HEK293 (cell line): ENCODE measurements around the gene C5orf34.

Experiments used
- MEIS1 ChIP-seq: sonication (generic); formaldehyde crosslinking; IDR thresholded peaks from 2 replicates; pipeline ENCODE4 v1.8.1; 2022; ENCODE audit warnings: missing genetic modification reagents, mild to moderate bottlenecking, borderline replicate concordance
- MZF1 ChIP-seq: fragments of 450-650 bp; formaldehyde crosslinking; IDR thresholded peaks from 2 replicates; pipeline ENCODE4 v1.5.1; 2017; ENCODE audit warnings: missing biosample characterization, missing genetic modification characterization, borderline replicate concordance
- OSR2 ChIP-seq: fragments of 450-650 bp; formaldehyde crosslinking; IDR thresholded peaks from 2 replicates; pipeline ENCODE4 v1.5.1; 2016; ENCODE audit warnings: missing biosample characterization, missing genetic modification characterization
- REPIN1 ChIP-seq: fragments of 450-650 bp; formaldehyde crosslinking; IDR thresholded peaks from 2 replicates; pipeline ENCODE4 v1.5.1; 2017; ENCODE audit warnings: missing biosample characterization, missing genetic modification characterization, low read depth
- SP2 ChIP-seq: fragments of 450-650 bp; formaldehyde crosslinking; IDR thresholded peaks from 2 replicates; pipeline ENCODE4 v1.5.1; 2016; ENCODE audit warnings: missing biosample characterization, missing genetic modification characterization
- SP3 ChIP-seq: fragments of 450-650 bp; formaldehyde crosslinking; IDR thresholded peaks from 2 replicates; pipeline ENCODE4 v1.5.1; 2016; ENCODE audit warnings: missing biosample characterization, missing genetic modification characterization
- SP7 ChIP-seq: fragments of 450-650 bp; formaldehyde crosslinking; IDR thresholded peaks from 2 replicates; pipeline ENCODE4 v1.5.1; 2016; ENCODE audit warnings: missing biosample characterization, missing genetic modification characterization
- YY2 ChIP-seq: fragments of 450-650 bp; formaldehyde crosslinking; IDR thresholded peaks from 2 replicates; pipeline ENCODE4 v1.5.1; 2016; ENCODE audit warnings: missing biosample characterization, missing genetic modification characterization
- ZBTB17 ChIP-seq: fragments of 450-650 bp; formaldehyde crosslinking; IDR thresholded peaks from 2 replicates; pipeline ENCODE4 v1.5.1; 2016; ENCODE audit warnings: missing biosample characterization, missing genetic modification characterization
- ZBTB48 ChIP-seq: fragments of 450-650 bp; formaldehyde crosslinking; IDR thresholded peaks from 2 replicates; pipeline ENCODE4 v1.5.1; 2016; ENCODE audit warnings: missing biosample characterization, missing genetic modification characterization
- ZEB2 ChIP-seq: fragments of 450-650 bp; formaldehyde crosslinking; IDR thresholded peaks from 2 replicates; pipeline ENCODE4 v1.5.1; 2016; ENCODE audit warnings: missing biosample characterization, missing genetic modification characterization
- ZNF10 ChIP-seq: fragments of 450-650 bp; formaldehyde crosslinking; IDR thresholded peaks from 2 replicates; pipeline ENCODE4 v1.5.1; 2017; ENCODE audit warnings: missing biosample characterization, missing genetic modification characterization
- ZNF146 ChIP-seq: fragments of 450-650 bp; formaldehyde crosslinking; IDR thresholded peaks from 2 replicates; pipeline ENCODE4 v1.5.1; 2016; ENCODE audit warnings: missing biosample characterization, missing genetic modification characterization
- ZNF19 ChIP-seq: fragments of 450-650 bp; formaldehyde crosslinking; IDR thresholded peaks from 2 replicates; pipeline ENCODE4; 2016; ENCODE audit warnings: missing biosample characterization, missing genetic modification characterization, low read depth
- ZNF2 ChIP-seq: fragments of 450-650 bp; formaldehyde crosslinking; IDR thresholded peaks from 2 replicates; pipeline ENCODE4 v1.5.1; 2016; ENCODE audit warnings: missing biosample characterization, missing genetic modification characterization
- ZNF266 ChIP-seq: fragments of 450-650 bp; formaldehyde crosslinking; IDR thresholded peaks from 2 replicates; pipeline ENCODE4 v1.5.1; 2016; ENCODE audit warnings: missing biosample characterization, missing genetic modification characterization, low read depth
- ZNF302 ChIP-seq: fragments of 450-650 bp; formaldehyde crosslinking; IDR thresholded peaks from 2 replicates; pipeline ENCODE4 v1.5.1; 2016; ENCODE audit warnings: missing biosample characterization, missing genetic modification characterization, low read depth
- ZNF394 ChIP-seq: fragments of 450-650 bp; formaldehyde crosslinking; IDR thresholded peaks from 2 replicates; pipeline ENCODE4 v1.5.1; 2016; ENCODE audit warnings: missing biosample characterization, missing genetic modification characterization, mild to moderate bottlenecking, moderate library complexity, borderline replicate concordance
- ZNF473 ChIP-seq: fragments of 450-650 bp; formaldehyde crosslinking; IDR thresholded peaks from 2 replicates; pipeline ENCODE4 v1.5.1; 2017; ENCODE audit warnings: missing biosample characterization, missing genetic modification characterization
- ZNF510 ChIP-seq: fragments of 450-650 bp; formaldehyde crosslinking; IDR thresholded peaks from 2 replicates; pipeline ENCODE4 v1.5.1; 2018; ENCODE audit warnings: mild to moderate bottlenecking, missing genetic modification characterization, missing biosample characterization; ENCODE audit not compliant: insufficient replicate concordance
- ZNF514 ChIP-seq: fragments of 450-650 bp; formaldehyde crosslinking; IDR thresholded peaks from 2 replicates; pipeline ENCODE4 v1.5.1; 2016; ENCODE audit warnings: missing biosample characterization, missing genetic modification characterization
- ZNF529 ChIP-seq: fragments of 450-650 bp; formaldehyde crosslinking; IDR thresholded peaks from 2 replicates; pipeline ENCODE4 v1.5.1; 2017; ENCODE audit warnings: missing genetic modification characterization, missing biosample characterization; ENCODE audit not compliant: insufficient replicate concordance
- ZNF561 ChIP-seq: fragments of 450-650 bp; IDR thresholded peaks from 2 replicates; pipeline ENCODE4 v1.5.1; 2018; ENCODE audit warnings: missing biosample characterization, missing genetic modification characterization, borderline replicate concordance
- ZNF670 ChIP-seq: fragments of 450-650 bp; formaldehyde crosslinking; IDR thresholded peaks from 2 replicates; pipeline ENCODE4 v1.5.1; 2016; ENCODE audit warnings: missing biosample characterization, missing genetic modification characterization, low read depth
- ZNF701 ChIP-seq: fragments of 450-650 bp; formaldehyde crosslinking; IDR thresholded peaks from 2 replicates; pipeline ENCODE4 v1.5.1; 2016; ENCODE audit warnings: missing biosample characterization, missing genetic modification characterization
- ZNF707 ChIP-seq: fragments of 450-650 bp; formaldehyde crosslinking; IDR thresholded peaks from 2 replicates; pipeline ENCODE4 v1.5.1; 2016; ENCODE audit warnings: missing biosample characterization, missing genetic modification characterization
- ZNF776 ChIP-seq: fragments of 450-650 bp; formaldehyde crosslinking; IDR thresholded peaks from 2 replicates; pipeline ENCODE4 v1.5.0; 2017; ENCODE audit warnings: missing biosample characterization, missing genetic modification characterization, borderline replicate concordance
- ZNF792 ChIP-seq: fragments of 450-650 bp; formaldehyde crosslinking; IDR thresholded peaks from 2 replicates; pipeline ENCODE4 v1.5.1; 2016; ENCODE audit warnings: missing biosample characterization, missing genetic modification characterization
- TF ChIP-seq, protein P1 (sequence below): fragments of 450-650 bp; formaldehyde crosslinking; optimal IDR thresholded peaks from 2 replicates; pipeline ENCODE3; 2016; ENCODE audit warnings: missing biosample characterization, mild to moderate bottlenecking, missing genetic modification characterization
- TF ChIP-seq, protein P2 (sequence below): fragments of 450-650 bp; formaldehyde crosslinking; IDR thresholded peaks from 2 replicates; pipeline ENCODE4 v1.5.0; 2017; ENCODE audit warnings: missing biosample characterization, missing genetic modification characterization, borderline replicate concordance
- TF ChIP-seq, protein P3 (sequence below): fragments of 450-650 bp; formaldehyde crosslinking; conservative IDR thresholded peaks from 2 replicates; pipeline ENCODE4 v1.5.1; 2016; ENCODE audit warnings: low read depth, missing biosample characterization, missing genetic modification characterization
- TF ChIP-seq, protein P4 (sequence below): fragments of 450-650 bp; formaldehyde crosslinking; IDR thresholded peaks from 2 replicates; pipeline ENCODE4 v1.5.1; 2016; ENCODE audit warnings: missing biosample characterization, missing genetic modification characterization

The C5orf34 gene

DNA sequence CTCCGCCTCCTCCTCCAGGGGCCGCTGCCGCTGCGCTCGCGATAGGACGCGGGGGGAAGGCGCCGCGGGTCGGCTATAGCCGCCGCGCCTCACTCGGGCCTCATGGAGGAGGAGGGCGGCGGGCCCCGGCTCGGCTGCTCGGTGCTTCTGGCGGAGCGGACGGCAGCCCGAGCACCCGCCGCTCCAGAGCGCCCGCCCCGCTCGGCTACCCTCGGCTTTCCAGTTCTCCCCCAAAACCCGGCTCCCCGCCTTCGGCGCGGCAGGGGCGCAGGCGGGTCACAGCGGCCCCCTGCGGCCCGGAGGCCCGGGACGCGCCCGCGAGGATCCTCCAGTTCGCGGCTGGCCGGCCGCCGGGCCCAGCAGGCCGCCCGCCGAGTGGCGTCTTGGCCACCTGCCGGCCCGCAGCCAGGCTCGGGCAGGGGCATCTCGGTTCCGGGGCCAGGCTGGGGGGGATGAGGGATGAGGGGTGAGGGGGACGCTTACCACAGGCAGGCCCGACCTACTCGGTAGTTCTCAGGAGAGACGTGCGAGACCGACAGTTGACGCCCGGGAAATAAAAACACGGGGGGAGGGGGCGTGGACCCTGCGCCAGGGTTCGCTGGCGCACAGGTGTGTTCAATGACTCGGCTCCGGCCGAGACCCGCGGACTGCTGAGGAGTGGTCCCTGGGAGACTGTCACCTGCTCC, 42.1 kb upstream of the C5orf34 start, which contains the start of gene PAIP1 (continued):
- no peak for TF ChIP-seq ZNF473
- no peak for TF ChIP-seq ZNF2
- TF ChIP-seq ZNF146 (tag by site-specific recombination) = no peak
- TF ChIP-seq, protein P1, sequence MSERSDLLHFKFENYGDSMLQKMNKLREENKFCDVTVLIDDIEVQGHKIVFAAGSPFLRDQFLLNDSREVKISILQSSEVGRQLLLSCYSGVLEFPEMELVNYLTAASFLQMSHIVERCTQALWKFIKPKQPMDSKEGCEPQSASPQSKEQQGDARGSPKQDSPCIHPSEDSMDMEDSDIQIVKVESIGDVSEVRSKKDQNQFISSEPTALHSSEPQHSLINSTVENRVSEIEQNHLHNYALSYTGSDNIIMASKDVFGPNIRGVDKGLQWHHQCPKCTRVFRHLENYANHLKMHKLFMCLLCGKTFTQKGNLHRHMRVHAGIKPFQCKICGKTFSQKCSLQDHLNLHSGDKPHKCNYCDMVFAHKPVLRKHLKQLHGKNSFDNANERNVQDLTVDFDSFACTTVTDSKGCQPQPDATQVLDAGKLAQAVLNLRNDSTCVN = peak; percentile 82
- no peak for TF ChIP-seq ZBTB48 (tag by site-specific recombination)
- TF ChIP-seq ZEB2 (tag by site-specific recombination) = peak; percentile 64
- TF ChIP-seq ZNF529 (tag by site-specific recombination) = no peak
- TF ChIP-seq YY2 (tag by site-specific recombination) = no peak
- TF ChIP-seq ZNF701 (tag by site-specific recombination) = no peak
- no peak for TF ChIP-seq SP7
- no peak for TF ChIP-seq ZNF514
- TF ChIP-seq ZNF792 = no peak
- TF ChIP-seq ZNF670 (tag by site-specific recombination) = no peak
- TF ChIP-seq MEIS1 (CRISPR knock-in tag) = no peak; the same call in 1 of the 2 replicates
- TF ChIP-seq, protein P2, sequence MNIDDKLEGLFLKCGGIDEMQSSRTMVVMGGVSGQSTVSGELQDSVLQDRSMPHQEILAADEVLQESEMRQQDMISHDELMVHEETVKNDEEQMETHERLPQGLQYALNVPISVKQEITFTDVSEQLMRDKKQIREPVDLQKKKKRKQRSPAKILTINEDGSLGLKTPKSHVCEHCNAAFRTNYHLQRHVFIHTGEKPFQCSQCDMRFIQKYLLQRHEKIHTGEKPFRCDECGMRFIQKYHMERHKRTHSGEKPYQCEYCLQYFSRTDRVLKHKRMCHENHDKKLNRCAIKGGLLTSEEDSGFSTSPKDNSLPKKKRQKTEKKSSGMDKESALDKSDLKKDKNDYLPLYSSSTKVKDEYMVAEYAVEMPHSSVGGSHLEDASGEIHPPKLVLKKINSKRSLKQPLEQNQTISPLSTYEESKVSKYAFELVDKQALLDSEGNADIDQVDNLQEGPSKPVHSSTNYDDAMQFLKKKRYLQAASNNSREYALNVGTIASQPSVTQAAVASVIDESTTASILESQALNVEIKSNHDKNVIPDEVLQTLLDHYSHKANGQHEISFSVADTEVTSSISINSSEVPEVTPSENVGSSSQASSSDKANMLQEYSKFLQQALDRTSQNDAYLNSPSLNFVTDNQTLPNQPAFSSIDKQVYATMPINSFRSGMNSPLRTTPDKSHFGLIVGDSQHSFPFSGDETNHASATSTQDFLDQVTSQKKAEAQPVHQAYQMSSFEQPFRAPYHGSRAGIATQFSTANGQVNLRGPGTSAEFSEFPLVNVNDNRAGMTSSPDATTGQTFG (tag by site-specific recombination) = no peak
- TF ChIP-seq ZNF394 (tag by site-specific recombination) = no peak
- no peak for TF ChIP-seq ZNF266 (tag by site-specific recombination)
- no peak for TF ChIP-seq SP2 (tag by site-specific recombination)
- no peak for TF ChIP-seq ZNF707 (tag by site-specific recombination)
- no peak for TF ChIP-seq ZNF510 (tag by site-specific recombination)
- TF ChIP-seq, protein P3, sequence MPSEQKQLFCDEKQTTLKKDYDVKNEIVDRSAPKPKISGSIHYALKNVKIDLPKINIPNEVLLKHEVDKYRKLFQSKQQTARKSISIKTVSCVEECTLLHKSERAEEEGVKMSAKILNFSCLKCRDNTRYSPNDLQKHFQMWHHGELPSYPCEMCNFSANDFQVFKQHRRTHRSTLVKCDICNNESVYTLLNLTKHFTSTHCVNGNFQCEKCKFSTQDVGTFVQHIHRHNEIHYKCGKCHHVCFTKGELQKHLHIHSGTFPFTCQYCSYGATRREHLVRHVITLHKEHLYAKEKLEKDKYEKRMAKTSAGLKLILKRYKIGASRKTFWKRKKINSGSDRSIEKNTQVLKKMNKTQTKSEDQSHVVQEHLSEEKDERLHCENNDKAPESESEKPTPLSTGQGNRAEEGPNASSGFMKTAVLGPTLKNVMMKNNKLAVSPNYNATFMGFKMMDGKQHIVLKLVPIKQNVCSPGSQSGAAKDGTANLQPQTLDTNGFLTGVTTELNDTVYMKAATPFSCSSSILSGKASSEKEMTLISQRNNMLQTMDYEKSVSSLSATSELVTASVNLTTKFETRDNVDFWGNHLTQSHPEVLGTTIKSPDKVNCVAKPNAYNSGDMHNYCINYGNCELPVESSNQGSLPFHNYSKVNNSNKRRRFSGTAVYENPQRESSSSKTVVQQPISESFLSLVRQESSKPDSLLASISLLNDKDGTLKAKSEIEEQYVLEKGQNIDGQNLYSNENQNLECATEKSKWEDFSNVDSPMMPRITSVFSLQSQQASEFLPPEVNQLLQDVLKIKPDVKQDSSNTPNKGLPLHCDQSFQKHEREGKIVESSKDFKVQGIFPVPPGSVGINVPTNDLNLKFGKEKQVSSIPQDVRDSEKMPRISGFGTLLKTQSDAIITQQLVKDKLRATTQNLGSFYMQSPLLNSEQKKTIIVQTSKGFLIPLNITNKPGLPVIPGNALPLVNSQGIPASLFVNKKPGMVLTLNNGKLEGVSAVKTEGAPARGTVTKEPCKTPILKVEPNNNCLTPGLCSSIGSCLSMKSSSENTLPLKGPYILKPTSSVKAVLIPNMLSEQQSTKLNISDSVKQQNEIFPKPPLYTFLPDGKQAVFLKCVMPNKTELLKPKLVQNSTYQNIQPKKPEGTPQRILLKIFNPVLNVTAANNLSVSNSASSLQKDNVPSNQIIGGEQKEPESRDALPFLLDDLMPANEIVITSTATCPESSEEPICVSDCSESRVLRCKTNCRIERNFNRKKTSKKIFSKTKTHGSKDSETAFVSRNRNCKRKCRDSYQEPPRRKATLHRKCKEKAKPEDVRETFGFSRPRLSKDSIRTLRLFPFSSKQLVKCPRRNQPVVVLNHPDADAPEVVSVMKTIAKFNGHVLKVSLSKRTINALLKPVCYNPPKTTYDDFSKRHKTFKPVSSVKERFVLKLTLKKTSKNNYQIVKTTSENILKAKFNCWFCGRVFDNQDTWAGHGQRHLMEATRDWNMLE (tag by site-specific recombination) = no peak
- peak; percentile 37; the same call in 1 of the 2 replicates for TF ChIP-seq ZNF10 (tag by site-specific recombination)
- no peak for TF ChIP-seq REPIN1
- no peak; the same call in 1 of the 2 replicates for TF ChIP-seq SP3 (tag by site-specific recombination)
- TF ChIP-seq ZNF776 (tag by site-specific recombination) = no peak
- no peak for TF ChIP-seq ZBTB17 (tag by site-specific recombination)
- TF ChIP-seq, protein P4, sequence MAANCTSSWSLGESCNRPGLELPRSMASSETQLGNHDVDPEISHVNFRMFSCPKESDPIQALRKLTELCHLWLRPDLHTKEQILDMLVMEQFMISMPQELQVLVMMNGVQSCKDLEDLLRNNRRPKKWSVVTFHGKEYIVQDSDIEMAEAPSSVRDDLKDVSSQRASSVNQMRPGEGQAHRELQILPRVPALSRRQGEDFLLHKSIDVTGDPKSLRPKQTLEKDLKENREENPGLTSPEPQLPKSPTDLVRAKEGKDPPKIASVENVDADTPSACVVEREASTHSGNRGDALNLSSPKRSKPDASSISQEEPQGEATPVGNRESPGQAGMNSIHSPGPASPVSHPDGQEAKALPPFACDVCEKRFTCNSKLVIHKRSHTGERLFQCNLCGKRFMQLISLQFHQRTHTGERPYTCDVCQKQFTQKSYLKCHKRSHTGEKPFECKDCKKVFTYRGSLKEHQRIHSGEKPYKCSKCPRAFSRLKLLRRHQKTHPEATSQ (tag by site-specific recombination) = peak; percentile 13; the same call in 1 of the 2 replicates
- TF ChIP-seq OSR2 (tag by site-specific recombination) = no peak
- TF ChIP-seq MZF1 (tag by site-specific recombination) = no peak; the same call in 1 of the 2 replicates
- TF ChIP-seq ZNF561 (tag by site-specific recombination) = peak; percentile 92
- no peak for TF ChIP-seq ZNF19 (tag by site-specific recombination)
- TF ChIP-seq ZNF302 (tag by site-specific recombination) = no peak
